H1 (cell line): ENCODE measurements around the gene POLD1. TPM values are rescaled to one million over a fixed set of nuclear protein-coding genes. Genes with fewer than 3 reads are reported as not detected.

Source experiments
- BACH1 ChIP-seq: IDR thresholded peaks from 2 replicates; pipeline ENCODE4 v1.6.1; 2012; ENCODE audit warnings: low read length, improper control_type of control experiment
- BCL11A ChIP-seq, 2 experiments: IDR thresholded peaks; one replicate each; pipeline ENCODE4 v1.6.1; 2011; ENCODE audit warnings: low read depth in 2 of 2, low read length in 2 of 2, mild to moderate bottlenecking in 2 of 2
- CEBPB ChIP-seq: IDR thresholded peaks from 2 replicates; pipeline ENCODE4 v1.6.1; 2012; ENCODE audit warnings: low read depth, low read length
- KDM1A ChIP-seq: fragments of 200-600, 300-600 bp; sonication (generic); IDR thresholded peaks from 2 replicates; pipeline ENCODE4 v1.7.1; 2016; ENCODE audit warnings: mild to moderate bottlenecking, low read length, borderline replicate concordance
- NANOG ChIP-seq: IDR thresholded peaks from 2 replicates; pipeline ENCODE4 v1.6.1; 2011; ENCODE audit warnings: low read length, low read depth, mild to moderate bottlenecking, inconsistent platforms; ENCODE audit not compliant: insufficient read depth, poor library complexity, severe bottlenecking
- POLR2A ChIP-seq, 2 experiments: IDR thresholded peaks; 1 replicate in 1 of 2; 2 replicates in 1 of 2; pipeline ENCODE4 v1.6.1; 2011; ENCODE audit warnings: low read depth in 2 of 2, low read length in 2 of 2, mild to moderate bottlenecking in 2 of 2; ENCODE audit errors: control extremely low read depth in 1 of 2
- RAD21 ChIP-seq, 2 experiments: IDR thresholded peaks in 1 of 2; conservative IDR thresholded peaks in 1 of 2; 2 replicates each; pipeline ENCODE4 v1.6.1; 2011; ENCODE audit warnings: low read depth in 2 of 2, low read length in 2 of 2, improper control_type of control experiment in 1 of 2, inconsistent platforms in 1 of 2, mild to moderate bottlenecking in 1 of 2, moderate library complexity in 1 of 2
- polyA plus RNA-seq, 7 experiments: library from polyadenylated mRNA; depleted of rRNA in 3 of 7; stranded (reverse) in 5 of 7; unstranded in 2 of 7; fragments of >200 nt in 5 of 7; fragments of 200-250 nt in 2 of 7; gene quantifications; 1 replicate in 5 of 7; 2 replicates in 1 of 7; 4 replicates in 1 of 7; pipeline versions ENCODE4 v1.2.1 to v1.2.3, GENCODE V29; 2011 to 2013; ENCODE audit warnings: missing spikeins in 2 of 7, mixed read lengths in 2 of 7
- total RNA-seq: library from RNA; stranded (reverse); fragmentation: NEBNext Ultra II Directional; extraction: Animal tissue kit (Norgen Biotek cat#: 25700); gene quantifications from 2 replicates; pipeline ENCODE4 v1.2.1, GENCODE V29; 2021
- TF ChIP-seq, protein P1 (sequence below): fragments of 300-600 bp; sonication (generic); IDR thresholded peaks from 2 replicates; pipeline ENCODE4 v1.7.1; 2012; ENCODE audit warnings: low read length, moderate library complexity, mild to moderate bottlenecking, inconsistent platforms; ENCODE audit not compliant: insufficient replicate concordance
- TF ChIP-seq, protein P2 (sequence below): IDR thresholded peaks from 2 replicates; pipeline ENCODE4 v1.6.1; 2011; ENCODE audit warnings: low read length, improper control_type of control experiment

Gene POLD1
- total and polyA plus RNA-seq, 2 of the 8 experiments (the other 6 are each of a cell fraction or from before 2014, with no cell fraction given), result 141 to 142 TPM

DNA sequence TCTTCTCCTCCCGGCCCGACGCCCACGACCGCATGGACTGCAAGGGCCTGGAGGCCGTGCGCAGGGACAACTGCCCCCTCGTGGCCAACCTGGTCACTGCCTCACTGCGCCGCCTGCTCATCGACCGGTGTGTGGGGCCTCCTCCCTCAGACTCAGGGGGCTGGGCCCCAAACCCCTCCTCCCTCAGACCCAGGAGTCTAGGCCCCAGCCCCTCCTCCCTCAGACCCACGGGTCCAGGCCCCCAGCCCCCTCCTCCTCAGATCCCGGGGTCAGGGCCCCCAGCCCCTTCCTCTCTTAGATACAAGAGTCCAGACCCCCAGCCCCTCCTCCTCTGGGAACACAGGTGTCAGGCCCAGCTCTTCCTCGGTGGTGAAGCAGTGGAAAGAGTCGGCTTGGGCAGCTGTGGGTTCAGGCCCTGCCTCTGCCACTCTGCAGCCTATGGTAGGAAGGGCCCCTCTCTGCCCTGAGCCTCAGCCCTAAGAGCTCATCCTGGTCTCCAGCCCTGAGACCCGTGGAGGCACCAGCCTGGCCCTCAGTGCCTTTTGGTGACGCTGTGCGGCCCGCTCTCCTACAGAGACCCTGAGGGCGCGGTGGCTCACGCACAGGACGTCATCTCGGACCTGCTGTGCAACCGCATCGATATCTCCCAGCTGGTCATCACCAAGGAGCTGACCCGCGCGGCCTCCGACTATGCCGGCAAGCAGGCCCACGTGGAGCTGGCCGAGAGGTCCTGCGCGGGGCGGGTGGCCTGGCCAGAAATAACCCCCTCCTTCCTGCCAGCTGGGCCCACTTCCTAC, 30.9 kb downstream of the POLD1 start (continued):
- TF ChIP-seq, protein P1, sequence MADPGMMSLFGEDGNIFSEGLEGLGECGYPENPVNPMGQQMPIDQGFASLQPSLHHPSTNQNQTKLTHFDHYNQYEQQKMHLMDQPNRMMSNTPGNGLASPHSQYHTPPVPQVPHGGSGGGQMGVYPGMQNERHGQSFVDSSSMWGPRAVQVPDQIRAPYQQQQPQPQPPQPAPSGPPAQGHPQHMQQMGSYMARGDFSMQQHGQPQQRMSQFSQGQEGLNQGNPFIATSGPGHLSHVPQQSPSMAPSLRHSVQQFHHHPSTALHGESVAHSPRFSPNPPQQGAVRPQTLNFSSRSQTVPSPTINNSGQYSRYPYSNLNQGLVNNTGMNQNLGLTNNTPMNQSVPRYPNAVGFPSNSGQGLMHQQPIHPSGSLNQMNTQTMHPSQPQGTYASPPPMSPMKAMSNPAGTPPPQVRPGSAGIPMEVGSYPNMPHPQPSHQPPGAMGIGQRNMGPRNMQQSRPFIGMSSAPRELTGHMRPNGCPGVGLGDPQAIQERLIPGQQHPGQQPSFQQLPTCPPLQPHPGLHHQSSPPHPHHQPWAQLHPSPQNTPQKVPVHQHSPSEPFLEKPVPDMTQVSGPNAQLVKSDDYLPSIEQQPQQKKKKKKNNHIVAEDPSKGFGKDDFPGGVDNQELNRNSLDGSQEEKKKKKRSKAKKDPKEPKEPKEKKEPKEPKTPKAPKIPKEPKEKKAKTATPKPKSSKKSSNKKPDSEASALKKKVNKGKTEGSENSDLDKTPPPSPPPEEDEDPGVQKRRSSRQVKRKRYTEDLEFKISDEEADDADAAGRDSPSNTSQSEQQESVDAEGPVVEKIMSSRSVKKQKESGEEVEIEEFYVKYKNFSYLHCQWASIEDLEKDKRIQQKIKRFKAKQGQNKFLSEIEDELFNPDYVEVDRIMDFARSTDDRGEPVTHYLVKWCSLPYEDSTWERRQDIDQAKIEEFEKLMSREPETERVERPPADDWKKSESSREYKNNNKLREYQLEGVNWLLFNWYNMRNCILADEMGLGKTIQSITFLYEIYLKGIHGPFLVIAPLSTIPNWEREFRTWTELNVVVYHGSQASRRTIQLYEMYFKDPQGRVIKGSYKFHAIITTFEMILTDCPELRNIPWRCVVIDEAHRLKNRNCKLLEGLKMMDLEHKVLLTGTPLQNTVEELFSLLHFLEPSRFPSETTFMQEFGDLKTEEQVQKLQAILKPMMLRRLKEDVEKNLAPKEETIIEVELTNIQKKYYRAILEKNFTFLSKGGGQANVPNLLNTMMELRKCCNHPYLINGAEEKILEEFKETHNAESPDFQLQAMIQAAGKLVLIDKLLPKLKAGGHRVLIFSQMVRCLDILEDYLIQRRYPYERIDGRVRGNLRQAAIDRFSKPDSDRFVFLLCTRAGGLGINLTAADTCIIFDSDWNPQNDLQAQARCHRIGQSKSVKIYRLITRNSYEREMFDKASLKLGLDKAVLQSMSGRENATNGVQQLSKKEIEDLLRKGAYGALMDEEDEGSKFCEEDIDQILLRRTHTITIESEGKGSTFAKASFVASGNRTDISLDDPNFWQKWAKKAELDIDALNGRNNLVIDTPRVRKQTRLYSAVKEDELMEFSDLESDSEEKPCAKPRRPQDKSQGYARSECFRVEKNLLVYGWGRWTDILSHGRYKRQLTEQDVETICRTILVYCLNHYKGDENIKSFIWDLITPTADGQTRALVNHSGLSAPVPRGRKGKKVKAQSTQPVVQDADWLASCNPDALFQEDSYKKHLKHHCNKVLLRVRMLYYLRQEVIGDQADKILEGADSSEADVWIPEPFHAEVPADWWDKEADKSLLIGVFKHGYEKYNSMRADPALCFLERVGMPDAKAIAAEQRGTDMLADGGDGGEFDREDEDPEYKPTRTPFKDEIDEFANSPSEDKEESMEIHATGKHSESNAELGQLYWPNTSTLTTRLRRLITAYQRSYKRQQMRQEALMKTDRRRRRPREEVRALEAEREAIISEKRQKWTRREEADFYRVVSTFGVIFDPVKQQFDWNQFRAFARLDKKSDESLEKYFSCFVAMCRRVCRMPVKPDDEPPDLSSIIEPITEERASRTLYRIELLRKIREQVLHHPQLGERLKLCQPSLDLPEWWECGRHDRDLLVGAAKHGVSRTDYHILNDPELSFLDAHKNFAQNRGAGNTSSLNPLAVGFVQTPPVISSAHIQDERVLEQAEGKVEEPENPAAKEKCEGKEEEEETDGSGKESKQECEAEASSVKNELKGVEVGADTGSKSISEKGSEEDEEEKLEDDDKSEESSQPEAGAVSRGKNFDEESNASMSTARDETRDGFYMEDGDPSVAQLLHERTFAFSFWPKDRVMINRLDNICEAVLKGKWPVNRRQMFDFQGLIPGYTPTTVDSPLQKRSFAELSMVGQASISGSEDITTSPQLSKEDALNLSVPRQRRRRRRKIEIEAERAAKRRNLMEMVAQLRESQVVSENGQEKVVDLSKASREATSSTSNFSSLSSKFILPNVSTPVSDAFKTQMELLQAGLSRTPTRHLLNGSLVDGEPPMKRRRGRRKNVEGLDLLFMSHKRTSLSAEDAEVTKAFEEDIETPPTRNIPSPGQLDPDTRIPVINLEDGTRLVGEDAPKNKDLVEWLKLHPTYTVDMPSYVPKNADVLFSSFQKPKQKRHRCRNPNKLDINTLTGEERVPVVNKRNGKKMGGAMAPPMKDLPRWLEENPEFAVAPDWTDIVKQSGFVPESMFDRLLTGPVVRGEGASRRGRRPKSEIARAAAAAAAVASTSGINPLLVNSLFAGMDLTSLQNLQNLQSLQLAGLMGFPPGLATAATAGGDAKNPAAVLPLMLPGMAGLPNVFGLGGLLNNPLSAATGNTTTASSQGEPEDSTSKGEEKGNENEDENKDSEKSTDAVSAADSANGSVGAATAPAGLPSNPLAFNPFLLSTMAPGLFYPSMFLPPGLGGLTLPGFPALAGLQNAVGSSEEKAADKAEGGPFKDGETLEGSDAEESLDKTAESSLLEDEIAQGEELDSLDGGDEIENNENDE, result no peak
- no peak for TF ChIP-seq NANOG
- no peak for TF ChIP-seq KDM1A
- no peak for TF ChIP-seq POLR2A (IDR thresholded peaks at IDR 0.05; ENCODE audit: control extremely low read depth in 1 of 2, low read depth in 2 of 2, low read length in 2 of 2)
- TF ChIP-seq BACH1, result no peak
- TF ChIP-seq CEBPB, result no peak
- TF ChIP-seq, protein P2, sequence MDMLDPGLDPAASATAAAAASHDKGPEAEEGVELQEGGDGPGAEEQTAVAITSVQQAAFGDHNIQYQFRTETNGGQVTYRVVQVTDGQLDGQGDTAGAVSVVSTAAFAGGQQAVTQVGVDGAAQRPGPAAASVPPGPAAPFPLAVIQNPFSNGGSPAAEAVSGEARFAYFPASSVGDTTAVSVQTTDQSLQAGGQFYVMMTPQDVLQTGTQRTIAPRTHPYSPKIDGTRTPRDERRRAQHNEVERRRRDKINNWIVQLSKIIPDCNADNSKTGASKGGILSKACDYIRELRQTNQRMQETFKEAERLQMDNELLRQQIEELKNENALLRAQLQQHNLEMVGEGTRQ, result no peak
- TF ChIP-seq BCL11A (IDR thresholded peaks at IDR 0.05; ENCODE audit: low read depth in 2 of 2, low read length in 2 of 2), result no peak
- peak; percentile 65 to 76 for TF ChIP-seq RAD21 (IDR thresholded peaks at IDR 0.05 in 1 of 2, conservative IDR thresholded peaks at IDR 0.05 in 1 of 2; ENCODE audit: low read depth in 2 of 2, low read length in 2 of 2)
